Peyer's patch (tissue), 4 donors: Measurements from ENCODE around the gene CPT1B. TPM values are rescaled to one million over a fixed set of nuclear protein-coding genes. Genes with fewer than 3 reads are reported as not detected.

ENCODE experiments used
- DNase-seq, 3 donors: peaks; one replicate each; pipeline ENCODE4 v3.0.0-alpha.2; 2017 to 2019
- H3K27ac ChIP-seq, 4 donors: fragments of 200-600 bp; sonication (generic); one replicate each; pipeline ENCODE4 v1.5.1; 2016 to 2019
- H3K27me3 ChIP-seq, 2 donors: fragments of 200-600 bp; sonication (generic); one replicate each; pipeline ENCODE4 v1.5.1; 2019
- H3K36me3 ChIP-seq, 3 donors: fragments of 200-600 bp; sonication (generic); one replicate each; pipeline ENCODE4 v1.5.1; 2016 to 2019
- H3K4me1 ChIP-seq, 4 donors: fragments of 200-600 bp; sonication (generic); one replicate each; pipeline ENCODE4 v1.5.1; 2016 to 2019
- H3K4me3 ChIP-seq, 4 donors: fragments of 200-600 bp; sonication (generic); 1 replicate in 3 of 4; 2 replicates in 1 of 4; pipeline ENCODE4 v1.5.1; 2016 to 2019; ENCODE audit warnings: mild to moderate bottlenecking in 1 of 4
- H3K9me3 ChIP-seq, 4 donors: fragments of 200-600 bp; sonication (generic); one replicate each; pipeline ENCODE4 v1.5.1; 2016 to 2019; ENCODE audit warnings: mild to moderate bottlenecking in 1 of 4
- POLR2A ChIP-seq, 2 donors: fragments of 450-650 bp; IDR thresholded peaks; one replicate each; pipeline ENCODE4 v1.5.1; 2017; ENCODE audit warnings: antibody characterized with exemption in 2 of 2, mild to moderate bottlenecking in 2 of 2, moderate library complexity in 2 of 2
- total RNA-seq, 4 donors: library from RNA; depleted of rRNA; stranded (reverse); fragments of >200 nt; gene quantifications; one replicate each; pipeline ENCODE4 v1.1.0, GENCODE V29; 2016
- TF ChIP-seq, protein P1 (sequence below), 6 experiments: fragments of 450-650 bp in 4 of 6; fragments of 200-600 bp in 2 of 6; sonication (generic) in 1 of 6; IDR thresholded peaks; one replicate each; pipeline ENCODE4 v1.5.1; 2017 to 2019; ENCODE audit warnings: antibody characterized with exemption in 6 of 6, mild to moderate bottlenecking in 3 of 6, moderate library complexity in 1 of 6

Gene CPT1B
- total RNA-seq, 4 donors from 2014 or later, result 51.2 to 133 (median 56.5) TPM

DNA sequence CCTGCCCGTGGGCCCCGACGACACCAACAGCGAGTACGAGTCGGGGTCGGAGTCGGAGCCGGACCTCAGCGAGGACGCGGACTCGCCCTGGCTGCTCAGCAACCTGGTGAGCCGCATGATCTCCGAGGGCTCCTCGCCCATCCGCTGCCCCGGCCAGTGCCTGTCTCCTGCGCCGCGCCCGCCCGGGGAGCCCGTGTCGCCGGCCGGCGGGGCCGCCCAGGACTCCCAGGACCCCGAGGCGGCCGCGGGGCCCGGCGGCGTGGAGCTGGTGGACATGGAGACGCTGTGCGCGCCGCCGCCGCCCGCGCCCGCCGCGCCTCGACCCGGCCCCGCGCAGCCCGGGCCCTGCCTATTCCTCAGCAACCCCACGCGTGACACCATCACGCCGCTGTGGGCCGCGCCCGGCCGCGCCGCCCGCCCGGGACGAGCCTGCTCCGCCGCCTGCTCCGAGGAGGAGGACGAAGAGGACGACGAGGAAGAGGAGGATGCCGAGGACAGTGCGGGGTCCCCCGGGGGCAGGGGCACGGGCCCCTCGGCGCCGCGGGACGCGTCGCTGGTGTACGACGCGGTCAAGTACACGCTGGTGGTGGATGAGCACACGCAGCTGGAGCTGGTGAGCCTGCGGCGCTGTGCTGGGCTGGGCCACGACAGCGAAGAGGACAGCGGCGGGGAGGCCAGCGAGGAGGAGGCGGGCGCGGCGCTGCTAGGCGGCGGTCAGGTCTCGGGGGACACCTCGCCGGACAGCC is 26.2 kb upstream of the CPT1B start:
- Histone ChIP-seq H3K27ac (no peak overlapping the region), H3K27me3 (peaks cover 0 to 33% of the 10 kb centered on the region in 2 donors), H3K9me3 (no peaks in the 10 kb centered on the region), H3K4me3 (no peak overlapping the region), H3K36me3 (no peaks in the 10 kb centered on the region), H3K4me1 (peaks cover 0 to 12% (median 6%) of the 10 kb centered on the region in 4 donors)
- DNase-seq, result no peak
- TF ChIP-seq POLR2A (IDR thresholded peaks at IDR 0.05), result no peak
- TF ChIP-seq, protein P1, sequence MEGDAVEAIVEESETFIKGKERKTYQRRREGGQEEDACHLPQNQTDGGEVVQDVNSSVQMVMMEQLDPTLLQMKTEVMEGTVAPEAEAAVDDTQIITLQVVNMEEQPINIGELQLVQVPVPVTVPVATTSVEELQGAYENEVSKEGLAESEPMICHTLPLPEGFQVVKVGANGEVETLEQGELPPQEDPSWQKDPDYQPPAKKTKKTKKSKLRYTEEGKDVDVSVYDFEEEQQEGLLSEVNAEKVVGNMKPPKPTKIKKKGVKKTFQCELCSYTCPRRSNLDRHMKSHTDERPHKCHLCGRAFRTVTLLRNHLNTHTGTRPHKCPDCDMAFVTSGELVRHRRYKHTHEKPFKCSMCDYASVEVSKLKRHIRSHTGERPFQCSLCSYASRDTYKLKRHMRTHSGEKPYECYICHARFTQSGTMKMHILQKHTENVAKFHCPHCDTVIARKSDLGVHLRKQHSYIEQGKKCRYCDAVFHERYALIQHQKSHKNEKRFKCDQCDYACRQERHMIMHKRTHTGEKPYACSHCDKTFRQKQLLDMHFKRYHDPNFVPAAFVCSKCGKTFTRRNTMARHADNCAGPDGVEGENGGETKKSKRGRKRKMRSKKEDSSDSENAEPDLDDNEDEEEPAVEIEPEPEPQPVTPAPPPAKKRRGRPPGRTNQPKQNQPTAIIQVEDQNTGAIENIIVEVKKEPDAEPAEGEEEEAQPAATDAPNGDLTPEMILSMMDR (IDR thresholded peaks at IDR 0.05), result no peak

DNA sequence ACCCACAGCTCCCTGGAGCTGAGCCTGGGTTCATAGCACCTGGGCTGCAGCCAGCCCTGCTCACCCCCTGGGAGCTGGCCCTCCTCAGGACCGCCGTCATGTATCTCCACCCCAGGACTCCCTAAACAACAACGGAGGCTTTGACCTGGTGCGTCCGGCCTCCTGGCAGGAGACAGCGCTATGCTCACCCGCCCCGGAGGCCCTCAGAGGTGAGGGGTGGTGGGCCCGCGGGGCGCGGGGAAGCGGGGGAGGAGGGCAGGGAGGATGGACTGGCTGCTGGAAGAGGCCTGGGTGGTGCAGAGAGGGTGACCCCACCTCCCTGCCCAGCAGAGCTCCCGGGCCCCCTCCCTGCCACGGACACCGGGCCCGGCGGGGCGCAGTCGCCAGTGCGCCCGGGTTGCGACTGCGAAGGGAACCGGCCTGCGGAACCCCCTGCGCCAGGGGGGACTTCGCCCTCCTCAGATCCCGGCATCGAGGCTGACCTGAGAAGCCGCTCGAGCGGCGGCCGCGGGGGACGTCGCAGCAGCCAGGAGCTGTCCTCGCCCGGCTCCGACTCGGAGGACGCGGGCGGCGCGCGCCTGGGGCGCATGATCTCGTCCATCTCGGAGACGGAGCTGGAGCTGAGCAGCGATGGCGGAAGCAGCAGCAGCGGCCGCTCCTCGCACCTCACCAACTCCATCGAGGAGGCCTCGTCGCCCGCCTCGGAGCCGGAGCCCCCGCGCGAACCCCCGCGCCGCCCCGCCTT is 25.5 kb upstream of the CPT1B start:
- no peaks in the 10 kb centered on the region for H3K9me3 ChIP-seq
- no peak overlapping the region for H3K27ac ChIP-seq
- H3K36me3 ChIP-seq, result no peaks in the 10 kb centered on the region
- H3K4me3 ChIP-seq, result no peak overlapping the region
- TF ChIP-seq, protein P1 (IDR thresholded peaks at IDR 0.05), result no peak
- TF ChIP-seq POLR2A (IDR thresholded peaks at IDR 0.05), result no peak
- H3K4me1 ChIP-seq, result peaks cover 0 to 12% (median 6%) of the 10 kb centered on the region in 4 donors
- DNase-seq, result no peak
- H3K27me3 ChIP-seq, result peaks cover 0 to 33% of the 10 kb centered on the region in 2 donors

DNA sequence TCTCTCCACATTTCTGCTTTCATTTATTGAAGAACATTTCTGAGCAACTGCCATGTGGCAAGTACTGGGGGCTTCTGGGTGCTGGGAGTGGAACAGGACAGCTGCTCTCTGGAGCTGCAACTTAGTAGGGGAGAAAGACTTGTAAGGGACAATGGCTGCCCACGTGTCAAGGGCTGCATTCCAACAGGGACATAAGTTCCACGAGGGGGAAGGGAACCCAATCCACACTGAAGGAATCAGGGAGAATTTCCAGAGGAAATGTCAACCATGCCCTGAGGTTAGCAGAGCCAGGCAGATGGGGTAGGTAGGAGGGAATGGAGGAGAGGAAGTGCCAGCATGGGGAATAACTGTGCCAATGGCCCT is 24.1 kb upstream of the CPT1B start:
- Histone ChIP-seq H3K27me3 (peaks cover 0 to 33% of the 10 kb centered on the region in 2 donors), H3K9me3 (no peaks in the 10 kb centered on the region), H3K4me1 (peaks cover 0 to 12% (median 6%) of the 10 kb centered on the region in 4 donors), H3K27ac (no peak overlapping the region), H3K36me3 (no peaks in the 10 kb centered on the region), H3K4me3 (no peak overlapping the region)
- TF ChIP-seq, protein P1 (IDR thresholded peaks at IDR 0.05), result no peak
- TF ChIP-seq POLR2A (IDR thresholded peaks at IDR 0.05), result no peak
- DNase-seq, result no peak

DNA sequence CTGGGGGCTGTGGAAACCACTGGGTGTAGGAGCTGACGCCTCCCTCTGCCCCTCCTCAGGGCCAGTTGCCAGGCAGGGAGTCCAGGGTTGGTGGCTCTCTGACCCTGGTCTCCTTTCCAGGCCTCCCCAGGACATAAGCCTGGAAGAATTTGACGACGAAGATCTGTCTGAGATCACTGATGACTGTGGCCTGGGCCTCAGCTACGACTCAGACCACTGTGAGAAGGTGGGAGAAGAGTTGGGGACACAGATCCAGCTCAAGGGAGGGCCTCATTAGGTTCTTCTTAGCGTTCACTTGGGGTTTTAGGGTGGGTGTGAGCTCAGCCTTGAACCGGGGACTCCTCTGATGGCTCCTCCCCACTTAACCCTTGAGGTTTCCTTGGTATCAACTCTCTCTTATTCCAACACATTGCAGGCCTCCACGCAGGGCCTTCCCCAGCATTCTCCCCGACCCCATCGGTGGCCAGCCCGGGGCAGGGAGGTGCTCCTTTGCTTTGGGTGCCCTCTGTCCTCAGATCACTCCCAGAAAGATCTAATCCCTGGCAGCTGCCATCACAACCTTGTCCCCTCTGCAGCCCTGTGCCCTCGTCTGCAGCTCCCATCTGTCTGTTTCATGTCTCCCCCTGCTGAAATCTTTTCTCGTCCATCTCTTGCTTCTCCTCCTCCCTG is 23.6 kb upstream of the CPT1B start:
- H3K4me3 ChIP-seq, result no peak overlapping the region
- DNase-seq, result no peak
- TF ChIP-seq, protein P1 (IDR thresholded peaks at IDR 0.05), result no peak
- no peak for TF ChIP-seq POLR2A (IDR thresholded peaks at IDR 0.05)
- H3K9me3 ChIP-seq, result no peaks in the 10 kb centered on the region
- H3K36me3 ChIP-seq, result no peaks in the 10 kb centered on the region
- peaks cover 0 to 33% of the 10 kb centered on the region in 2 donors for H3K27me3 ChIP-seq
- H3K27ac ChIP-seq, result no peak overlapping the region
- peaks cover 0 to 12% (median 6%) of the 10 kb centered on the region in 4 donors for H3K4me1 ChIP-seq

DNA sequence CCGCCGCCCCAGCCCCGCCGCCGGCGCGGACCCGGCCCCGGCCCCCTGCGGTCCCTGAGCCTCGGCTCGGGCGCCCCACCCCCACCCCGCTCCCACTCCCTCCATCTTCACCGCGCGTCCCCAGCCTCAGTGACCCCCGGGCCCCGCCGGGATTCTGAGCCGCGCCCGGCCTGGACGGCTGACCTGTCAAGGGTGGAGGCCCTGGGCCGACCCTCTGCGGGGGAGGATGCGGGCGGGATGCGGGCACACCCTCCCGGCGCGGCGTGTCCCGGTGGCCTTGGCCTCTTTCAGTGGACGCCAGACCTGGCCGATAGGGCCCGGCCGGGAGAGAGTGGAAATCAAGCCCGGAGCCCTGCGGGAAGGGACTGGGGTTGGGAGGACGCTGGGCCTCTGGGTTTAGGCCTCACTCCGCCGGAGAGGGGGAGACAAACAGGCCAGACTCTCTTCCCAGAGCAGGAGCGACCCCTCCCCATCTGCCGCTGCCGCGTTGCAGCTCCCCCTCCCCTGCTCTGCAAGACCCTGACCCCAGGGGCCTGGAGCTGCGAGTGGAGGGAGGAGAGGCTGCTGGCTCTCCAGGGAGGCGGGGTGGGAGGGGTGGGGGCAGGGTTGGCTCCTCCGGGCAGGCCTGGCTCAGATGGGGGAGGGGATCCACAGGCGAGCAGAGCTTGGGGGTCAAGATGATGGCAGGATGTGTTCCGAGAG is 22.9 kb upstream of the CPT1B start:
- no peak overlapping the region for H3K27ac ChIP-seq
- H3K27me3 ChIP-seq, result peaks cover 0 to 33% of the 10 kb centered on the region in 2 donors
- H3K36me3 ChIP-seq, result no peaks in the 10 kb centered on the region
- no peak for TF ChIP-seq POLR2A (IDR thresholded peaks at IDR 0.05)
- TF ChIP-seq, protein P1 (IDR thresholded peaks at IDR 0.05), result no peak
- peaks cover 0 to 12% (median 6%) of the 10 kb centered on the region in 4 donors for H3K4me1 ChIP-seq
- no peaks in the 10 kb centered on the region for H3K9me3 ChIP-seq
- no peak for DNase-seq
- H3K4me3 ChIP-seq, result peak overlapping the region in 3 of 4 donors; percentile 51 to 59 (median 57)
